SK-N-SH (cell line): Measurements from ENCODE around the gene IL20RB.

ENCODE experiments used
- EP300 ChIP-seq, 2 experiments: IDR thresholded peaks; 2 replicates each; pipeline versions ENCODE4 v1.4.0 to v1.6.1; 2012; ENCODE audit warnings: borderline replicate concordance in 1 of 2, low read depth in 1 of 2, low read length in 1 of 2
- EZH2phosphoT487 ChIP-seq: fragments of 200-600 bp; sonication (generic); IDR thresholded peaks from 2 replicates; pipeline ENCODE4 v1.6.1; 2017; ENCODE audit warnings: low read depth, mixed run types, mild to moderate bottlenecking, antibody characterized with exemption, moderate library complexity, borderline replicate concordance
- GABPA ChIP-seq: IDR thresholded peaks from 2 replicates; pipeline ENCODE4 v1.4.0; 2012; ENCODE audit warnings: low read depth, mild to moderate bottlenecking
- RAD21 ChIP-seq: IDR thresholded peaks from 2 replicates; pipeline ENCODE4 v1.6.1; 2012; ENCODE audit warnings: mild to moderate bottlenecking, low read length
- SIN3A ChIP-seq: IDR thresholded peaks from 2 replicates; pipeline ENCODE4 v1.6.1; 2012; ENCODE audit warnings: low read depth, mild to moderate bottlenecking, low read length, moderate library complexity, borderline replicate concordance
- TAF1 ChIP-seq: IDR thresholded peaks from 2 replicates; pipeline ENCODE4 v1.6.1; 2012; ENCODE audit warnings: low read depth, mild to moderate bottlenecking, low read length, moderate library complexity, borderline replicate concordance
- YY1 ChIP-seq: IDR thresholded peaks from 2 replicates; pipeline ENCODE4 v1.4.0; 2012; ENCODE audit warnings: low read depth, mild to moderate bottlenecking
- TF ChIP-seq, protein P1 (sequence below): fragments of 200-600 bp; sonication (generic); IDR thresholded peaks from 2 replicates; pipeline ENCODE4 v1.6.1; 2017; ENCODE audit warnings: antibody characterized with exemption, mild to moderate bottlenecking, moderate library complexity
- TF ChIP-seq, protein P2 (sequence below): IDR thresholded peaks from 2 replicates; pipeline ENCODE4 v1.6.1; 2012; ENCODE audit warnings: mild to moderate bottlenecking, low read depth, low read length, moderate library complexity

DNA sequence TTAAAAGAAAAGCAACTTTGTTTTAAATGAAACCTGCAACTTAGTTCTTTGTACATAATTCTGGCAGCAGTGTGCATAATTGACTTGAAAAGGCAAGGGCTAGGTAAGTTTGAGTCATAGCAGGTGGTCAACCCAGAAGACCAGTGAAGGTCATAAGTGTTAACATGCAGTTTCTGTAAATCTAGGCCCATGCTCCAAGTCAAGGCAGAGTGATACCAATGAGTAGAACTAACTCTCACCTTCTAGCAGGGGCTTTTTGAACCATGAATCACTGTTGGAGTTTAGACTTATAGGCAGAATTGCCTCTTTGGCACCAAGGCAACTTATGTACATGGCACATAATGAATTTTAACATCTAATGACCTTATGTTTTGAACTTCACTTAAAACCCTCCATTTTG lies 29.5 kb upstream of the IL20RB start:
- TF ChIP-seq EZH2phosphoT487 (no peak), TAF1 (no peak), SIN3A (no peak), EP300 (IDR thresholded peaks at IDR 0.05; ENCODE audit: borderline replicate concordance in 1 of 2, low read depth in 1 of 2, low read length in 1 of 2) (no peak), RAD21 (no peak), YY1 (no peak), GABPA (no peak)
- TF ChIP-seq, protein P1, sequence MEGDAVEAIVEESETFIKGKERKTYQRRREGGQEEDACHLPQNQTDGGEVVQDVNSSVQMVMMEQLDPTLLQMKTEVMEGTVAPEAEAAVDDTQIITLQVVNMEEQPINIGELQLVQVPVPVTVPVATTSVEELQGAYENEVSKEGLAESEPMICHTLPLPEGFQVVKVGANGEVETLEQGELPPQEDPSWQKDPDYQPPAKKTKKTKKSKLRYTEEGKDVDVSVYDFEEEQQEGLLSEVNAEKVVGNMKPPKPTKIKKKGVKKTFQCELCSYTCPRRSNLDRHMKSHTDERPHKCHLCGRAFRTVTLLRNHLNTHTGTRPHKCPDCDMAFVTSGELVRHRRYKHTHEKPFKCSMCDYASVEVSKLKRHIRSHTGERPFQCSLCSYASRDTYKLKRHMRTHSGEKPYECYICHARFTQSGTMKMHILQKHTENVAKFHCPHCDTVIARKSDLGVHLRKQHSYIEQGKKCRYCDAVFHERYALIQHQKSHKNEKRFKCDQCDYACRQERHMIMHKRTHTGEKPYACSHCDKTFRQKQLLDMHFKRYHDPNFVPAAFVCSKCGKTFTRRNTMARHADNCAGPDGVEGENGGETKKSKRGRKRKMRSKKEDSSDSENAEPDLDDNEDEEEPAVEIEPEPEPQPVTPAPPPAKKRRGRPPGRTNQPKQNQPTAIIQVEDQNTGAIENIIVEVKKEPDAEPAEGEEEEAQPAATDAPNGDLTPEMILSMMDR, result no peak
- TF ChIP-seq, protein P2, sequence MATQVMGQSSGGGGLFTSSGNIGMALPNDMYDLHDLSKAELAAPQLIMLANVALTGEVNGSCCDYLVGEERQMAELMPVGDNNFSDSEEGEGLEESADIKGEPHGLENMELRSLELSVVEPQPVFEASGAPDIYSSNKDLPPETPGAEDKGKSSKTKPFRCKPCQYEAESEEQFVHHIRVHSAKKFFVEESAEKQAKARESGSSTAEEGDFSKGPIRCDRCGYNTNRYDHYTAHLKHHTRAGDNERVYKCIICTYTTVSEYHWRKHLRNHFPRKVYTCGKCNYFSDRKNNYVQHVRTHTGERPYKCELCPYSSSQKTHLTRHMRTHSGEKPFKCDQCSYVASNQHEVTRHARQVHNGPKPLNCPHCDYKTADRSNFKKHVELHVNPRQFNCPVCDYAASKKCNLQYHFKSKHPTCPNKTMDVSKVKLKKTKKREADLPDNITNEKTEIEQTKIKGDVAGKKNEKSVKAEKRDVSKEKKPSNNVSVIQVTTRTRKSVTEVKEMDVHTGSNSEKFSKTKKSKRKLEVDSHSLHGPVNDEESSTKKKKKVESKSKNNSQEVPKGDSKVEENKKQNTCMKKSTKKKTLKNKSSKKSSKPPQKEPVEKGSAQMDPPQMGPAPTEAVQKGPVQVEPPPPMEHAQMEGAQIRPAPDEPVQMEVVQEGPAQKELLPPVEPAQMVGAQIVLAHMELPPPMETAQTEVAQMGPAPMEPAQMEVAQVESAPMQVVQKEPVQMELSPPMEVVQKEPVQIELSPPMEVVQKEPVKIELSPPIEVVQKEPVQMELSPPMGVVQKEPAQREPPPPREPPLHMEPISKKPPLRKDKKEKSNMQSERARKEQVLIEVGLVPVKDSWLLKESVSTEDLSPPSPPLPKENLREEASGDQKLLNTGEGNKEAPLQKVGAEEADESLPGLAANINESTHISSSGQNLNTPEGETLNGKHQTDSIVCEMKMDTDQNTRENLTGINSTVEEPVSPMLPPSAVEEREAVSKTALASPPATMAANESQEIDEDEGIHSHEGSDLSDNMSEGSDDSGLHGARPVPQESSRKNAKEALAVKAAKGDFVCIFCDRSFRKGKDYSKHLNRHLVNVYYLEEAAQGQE, result no peak
